Uterus (tissue), 2 donors: ENCODE results near the gene SH3BP2.

Source experiments
- POLR2A ChIP-seq, 2 donors: fragments of 450-650 bp; IDR thresholded peaks; one replicate each; pipeline ENCODE4 v1.6.1; 2016; ENCODE audit warnings: antibody characterized with exemption in 2 of 2, mild to moderate bottlenecking in 1 of 2, moderate library complexity in 1 of 2
- TF ChIP-seq, protein P1 (sequence below), 4 experiments: fragments of 200-600 bp in 2 of 4; fragments of 450-650 bp in 2 of 4; sonication (generic) in 2 of 4; IDR thresholded peaks; one replicate each; pipeline ENCODE4 v1.5.1; 2016 to 2019; ENCODE audit warnings: antibody characterized with exemption in 4 of 4, mild to moderate bottlenecking in 2 of 4, moderate library complexity in 1 of 4

DNA sequence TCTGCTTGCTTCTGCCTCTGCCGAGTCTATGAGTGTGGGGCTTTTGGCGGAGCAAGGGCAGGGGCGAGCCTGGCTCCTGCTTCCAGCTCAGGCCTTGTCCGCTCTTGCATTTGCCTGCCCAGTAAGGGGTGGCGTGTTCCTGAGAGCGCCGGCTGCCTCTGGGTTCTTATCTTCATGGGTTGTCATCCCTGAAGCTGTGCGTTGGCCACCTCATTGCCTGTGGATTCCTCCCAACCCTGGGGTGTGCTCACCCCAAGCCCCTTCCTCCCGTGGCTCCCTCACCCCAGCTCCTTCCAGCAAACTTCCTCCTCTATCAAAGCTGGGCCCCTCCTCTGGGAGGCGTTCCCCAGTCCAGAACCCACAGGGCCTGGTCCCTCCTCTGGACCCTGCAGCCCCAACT, 17.5 kb downstream of the SH3BP2 start:
- TF ChIP-seq, protein P1, sequence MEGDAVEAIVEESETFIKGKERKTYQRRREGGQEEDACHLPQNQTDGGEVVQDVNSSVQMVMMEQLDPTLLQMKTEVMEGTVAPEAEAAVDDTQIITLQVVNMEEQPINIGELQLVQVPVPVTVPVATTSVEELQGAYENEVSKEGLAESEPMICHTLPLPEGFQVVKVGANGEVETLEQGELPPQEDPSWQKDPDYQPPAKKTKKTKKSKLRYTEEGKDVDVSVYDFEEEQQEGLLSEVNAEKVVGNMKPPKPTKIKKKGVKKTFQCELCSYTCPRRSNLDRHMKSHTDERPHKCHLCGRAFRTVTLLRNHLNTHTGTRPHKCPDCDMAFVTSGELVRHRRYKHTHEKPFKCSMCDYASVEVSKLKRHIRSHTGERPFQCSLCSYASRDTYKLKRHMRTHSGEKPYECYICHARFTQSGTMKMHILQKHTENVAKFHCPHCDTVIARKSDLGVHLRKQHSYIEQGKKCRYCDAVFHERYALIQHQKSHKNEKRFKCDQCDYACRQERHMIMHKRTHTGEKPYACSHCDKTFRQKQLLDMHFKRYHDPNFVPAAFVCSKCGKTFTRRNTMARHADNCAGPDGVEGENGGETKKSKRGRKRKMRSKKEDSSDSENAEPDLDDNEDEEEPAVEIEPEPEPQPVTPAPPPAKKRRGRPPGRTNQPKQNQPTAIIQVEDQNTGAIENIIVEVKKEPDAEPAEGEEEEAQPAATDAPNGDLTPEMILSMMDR (IDR thresholded peaks at IDR 0.05) = no peak
- no peak for TF ChIP-seq POLR2A (IDR thresholded peaks at IDR 0.05)
